HuH-7 (cell line): ENCODE measurements around the gene MAGI1.

Experiments
- DNase-seq: peaks from one replicate; pipeline ENCODE4 v3.0.0; 2011; ENCODE audit warnings: low spot score

MAGI1 gene

GRCh38 chr3:65409176-65409569 is 629.5 kb downstream of the MAGI1 start:
- no peak for DNase-seq

- DNase-seq, result no peak
Observed at GRCh38 chr3:65408531-65409175, 630.1 kb downstream of the MAGI1 start.

- peak; percentile 8 for DNase-seq
Observed at GRCh38 chr3:65406470-65406869, 632.2 kb downstream of the MAGI1 start.

- DNase-seq, result no peak
Observed at GRCh38 chr3:65402597-65402996, 636.1 kb downstream of the MAGI1 start.

- no peak for DNase-seq
Observed at GRCh38 chr3:65401359-65402305, 637.1 kb downstream of the MAGI1 start.

- DNase-seq, result no peak
Observed at GRCh38 chr3:65400899-65401298, 637.8 kb downstream of the MAGI1 start.

- DNase-seq, result no peak
Observed at GRCh38 chr3:65398953-65399352, 639.8 kb downstream of the MAGI1 start.

GRCh38 chr3:65396078-65396477 is 642.6 kb downstream of the MAGI1 start:
- DNase-seq, result no peak

- DNase-seq, result no peak
Observed at GRCh38 chr3:65391068-65391467, 647.6 kb downstream of the MAGI1 start.

- DNase-seq, result no peak
Observed at GRCh38 chr3:65385805-65386204, 652.9 kb downstream of the MAGI1 start.

- DNase-seq, result no peak
Observed at GRCh38 chr3:65381496-65382010, 657.2 kb downstream of the MAGI1 start.

- no peak for DNase-seq
Observed at GRCh38 chr3:65379223-65379622, 659.5 kb downstream of the MAGI1 start.

GRCh38 chr3:65377637-65378036 is 661.1 kb downstream of the MAGI1 start:
- DNase-seq, result no peak

GRCh38 chr3:65376426-65376825 is 662.3 kb downstream of the MAGI1 start:
- no peak for DNase-seq

GRCh38 chr3:65371053-65371452 is 667.7 kb downstream of the MAGI1 start:
- no peak for DNase-seq

- DNase-seq, result no peak
Observed at GRCh38 chr3:65368866-65369265, 669.9 kb downstream of the MAGI1 start.

- DNase-seq, result no peak
Observed at GRCh38 chr3:65362688-65363087, 676.0 kb downstream of the MAGI1 start.

GRCh38 chr3:65361448-65361847 is 677.3 kb downstream of the MAGI1 start:
- no peak for DNase-seq

- no peak for DNase-seq
Observed at GRCh38 chr3:65356331-65357248, 682.1 kb downstream of the MAGI1 start.

- DNase-seq, result no peak
Observed at GRCh38 chr3:65354880-65355279, 683.8 kb downstream of the MAGI1 start.

- no peak for DNase-seq
Observed at GRCh38 chr3:65352951-65353350, 685.8 kb downstream of the MAGI1 start.

- DNase-seq, result no peak
Observed at GRCh38 chr3:65351753-65352152, 687.0 kb downstream of the MAGI1 start.
